Ishikawa (cell line): ENCODE results near the gene COG4.

Source experiments
- EP300 ChIP-seq: IDR thresholded peaks from 2 replicates; pipeline ENCODE4 v1.6.1; 2012; ENCODE audit warnings: borderline replicate concordance
- NFIC ChIP-seq: IDR thresholded peaks from 2 replicates; pipeline ENCODE4 v1.6.1; 2012
- TAF1 ChIP-seq: IDR thresholded peaks from 2 replicates; pipeline ENCODE4 v1.6.1; 2012; ENCODE audit warnings: low read depth, mild to moderate bottlenecking
- YY1 ChIP-seq: IDR thresholded peaks from 2 replicates; pipeline ENCODE4 v1.6.1; 2012; ENCODE audit warnings: low read depth

DNA sequence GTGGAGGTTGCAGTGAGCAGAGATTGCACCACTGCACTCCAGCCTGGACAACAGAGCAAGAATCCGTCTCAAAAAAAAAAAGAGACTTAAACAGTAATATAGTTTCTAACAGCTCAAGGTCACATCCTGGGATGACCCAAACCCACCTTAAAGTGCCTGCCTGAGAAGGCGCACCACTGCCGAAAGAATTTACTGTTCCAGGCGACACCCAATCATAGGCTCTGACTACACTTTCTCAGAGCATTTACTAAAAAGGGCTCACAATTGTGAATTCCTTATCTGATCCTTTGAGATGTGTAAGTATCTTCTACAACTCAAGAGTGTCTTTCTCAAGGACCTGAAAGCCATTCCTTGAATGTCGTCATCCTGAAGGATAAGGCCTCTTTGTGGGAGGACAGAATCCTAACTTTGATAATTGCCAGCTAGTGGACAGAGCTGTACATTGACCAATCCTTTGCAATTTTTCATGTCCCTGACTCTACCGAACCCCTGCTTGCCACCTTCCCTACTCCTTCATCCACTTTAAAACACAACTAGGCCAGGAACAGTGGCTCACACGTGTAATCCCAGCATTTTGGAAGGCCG, 81.9 kb downstream of the COG4 start:
- TF ChIP-seq TAF1 = no peak
- no peak for TF ChIP-seq YY1
- TF ChIP-seq NFIC = no peak
- TF ChIP-seq EP300 = no peak
